K562 (cell line): ENCODE data around the gene ITPRIP. TPM values are rescaled to one million over a fixed set of nuclear protein-coding genes. Genes with fewer than 3 reads are reported as not detected.

Experiments
- CBX5 ChIP-seq: IDR thresholded peaks from 2 replicates; pipeline ENCODE4 v1.6.1; 2014; ENCODE audit warnings: low read depth, borderline replicate concordance
- COPS2 ChIP-seq: fragments of 450-650 bp; conservative IDR thresholded peaks from 2 replicates; pipeline ENCODE4 v1.6.1; 2016; ENCODE audit warnings: mild to moderate bottlenecking, moderate library complexity
- GMEB1 ChIP-seq: fragments of 250-450 bp; sonication (Bioruptor Pico); IDR thresholded peaks from 2 replicates; pipeline ENCODE4 v1.4.0; 2020; ENCODE audit warnings: mild to moderate bottlenecking
- MEF2A ChIP-seq: IDR thresholded peaks from 2 replicates; pipeline ENCODE4 v1.6.1; 2011; ENCODE audit warnings: low read depth, mild to moderate bottlenecking, low read length, moderate library complexity; ENCODE audit not compliant: control insufficient read depth
- MEF2D ChIP-seq: conservative IDR thresholded peaks from 2 replicates; pipeline ENCODE4 v1.6.1; 2016; ENCODE audit warnings: low read depth, missing genetic modification characterization, missing compliant biosample characterization
- NCOA1 ChIP-seq: fragments of 450-650 bp; IDR thresholded peaks from 2 replicates; pipeline ENCODE4 v1.6.1; 2016; ENCODE audit warnings: low read depth
- NFYB ChIP-seq: IDR thresholded peaks from 2 replicates; pipeline ENCODE4 v1.6.1; 2011; ENCODE audit warnings: mild to moderate bottlenecking, moderate library complexity; ENCODE audit not compliant: insufficient read length; ENCODE audit errors: extremely low read depth
- NONO ChIP-seq, 2 experiments: fragments of 200-400 bp in 1 of 2; fragments of 450-650 bp in 1 of 2; formaldehyde crosslinking in 1 of 2; IDR thresholded peaks; 2 replicates each; pipeline ENCODE4 v1.6.1; 2017; ENCODE audit warnings: low read depth in 2 of 2, mild to moderate bottlenecking in 2 of 2, moderate library complexity in 2 of 2, low read length in 1 of 2
- PCBP1 ChIP-seq: fragments of 200-400 bp; formaldehyde crosslinking; IDR thresholded peaks from 2 replicates; pipeline ENCODE4 v1.6.1; 2018; ENCODE audit warnings: mild to moderate bottlenecking, low read depth, low read length; ENCODE audit not compliant: poor library complexity, severe bottlenecking
- POLR2B ChIP-seq: fragments of 450-650 bp; IDR thresholded peaks from 2 replicates; pipeline ENCODE4 v1.6.1; 2018; ENCODE audit warnings: low read depth; ENCODE audit not compliant: partially characterized antibody
- POLR3A ChIP-seq: IDR thresholded peaks from 2 replicates; pipeline ENCODE4 v1.6.1; 2011; ENCODE audit warnings: borderline replicate concordance, mild to moderate bottlenecking, moderate library complexity; ENCODE audit not compliant: insufficient read length, insufficient read depth; ENCODE audit errors: extremely low read depth
- RBM14 ChIP-seq: fragments of 200-400 bp; formaldehyde crosslinking; IDR thresholded peaks from 2 replicates; pipeline ENCODE4 v1.6.1; 2018; ENCODE audit warnings: low read depth, mild to moderate bottlenecking, low read length, moderate library complexity, borderline replicate concordance; ENCODE audit not compliant: insufficient read depth
- SMC3 ChIP-seq: conservative IDR thresholded peaks from 2 replicates; pipeline ENCODE4 v1.6.1; 2011; ENCODE audit warnings: low read depth, low read length, improper control_type of control experiment; ENCODE audit not compliant: insufficient read depth
- SRSF3 ChIP-seq: fragments of 200-400 bp; formaldehyde crosslinking; IDR thresholded peaks from 2 replicates; pipeline ENCODE4 v1.6.1; 2016; ENCODE audit warnings: mild to moderate bottlenecking, low read length, moderate library complexity; ENCODE audit not compliant: insufficient read depth
- TFAP4 ChIP-seq: sonication (generic); formaldehyde crosslinking; IDR thresholded peaks from 2 replicates; pipeline ENCODE4 v1.8.0; 2022; ENCODE audit warnings: missing genetic modification reagents, mild to moderate bottlenecking, moderate library complexity, borderline replicate concordance
- YBX1 ChIP-seq: fragments of 450-650 bp; IDR thresholded peaks from 2 replicates; pipeline ENCODE4 v1.7.1; 2016; ENCODE audit warnings: mild to moderate bottlenecking
- ZBTB5 ChIP-seq: fragments of 450-650 bp; IDR thresholded peaks from 2 replicates; pipeline ENCODE4 v1.6.1; 2017; ENCODE audit warnings: antibody characterized with exemption
- ZFPM2 ChIP-seq: fragments of 250-450 bp; sonication (Bioruptor Pico); IDR thresholded peaks from 2 replicates; pipeline ENCODE4 v1.5.1; 2022; ENCODE audit warnings: mild to moderate bottlenecking
- ZNF134 ChIP-seq: fragments of 250-450 bp; sonication (Bioruptor Pico); conservative IDR thresholded peaks from 2 replicates; pipeline ENCODE4 v1.4.0; 2020
- ZNF217 ChIP-seq: sonication (generic); formaldehyde crosslinking; IDR thresholded peaks from 2 replicates; pipeline ENCODE4 v1.8.0; 2022; ENCODE audit warnings: mild to moderate bottlenecking, missing genetic modification reagents
- ZNF274 ChIP-seq: IDR thresholded peaks from 2 replicates; pipeline ENCODE4 v1.6.1; 2011; ENCODE audit warnings: low read depth, mild to moderate bottlenecking, low read length, moderate library complexity, borderline replicate concordance
- ZNF584 ChIP-seq: fragments of 200-800 bp; sonication (Bioruptor generic); IDR thresholded peaks from 2 replicates; pipeline ENCODE4 v1.6.1; 2016; ENCODE audit warnings: low read depth, mild to moderate bottlenecking, missing genetic modification characterization, missing compliant biosample characterization
- ZNF75A ChIP-seq: fragments of 450-650 bp; formaldehyde crosslinking; IDR thresholded peaks from 2 replicates; pipeline ENCODE4 v1.4.0; 2020; ENCODE audit warnings: mild to moderate bottlenecking
- ZNF780A ChIP-seq: fragments of 250-450 bp; sonication (Bioruptor Pico); IDR thresholded peaks from 2 replicates; pipeline ENCODE4 v1.5.0; 2021; ENCODE audit warnings: mild to moderate bottlenecking
- polyA plus RNA-seq, 8 experiments: library from polyadenylated mRNA; depleted of rRNA in 4 of 8; stranded (reverse) in 5 of 8; unstranded in 3 of 8; fragments of >200 nt; fragmentation: Nextera tagmentation in 2 of 8; fragmentation: Illumina TruSeq in 1 of 8; extraction: Ambion mirVana in 2 of 8; extraction: Trizol in 1 of 8; gene quantifications; 2 replicates each; pipeline versions ENCODE4 v1.2.1 to v1.2.3, GENCODE V29; 2011 to 2014; ENCODE audit warnings: inconsistent platforms in 1 of 8, missing spikeins in 1 of 8
- total RNA-seq, 7 experiments: library from RNA; depleted of rRNA in 6 of 7; stranded (reverse); fragments of >200 nt in 6 of 7; fragmentation: Illumina TruSeq in 2 of 7; extraction: Trizol in 2 of 7; gene quantifications; 2 replicates each; pipeline versions ENCODE4 v1.2.1 to v1.2.3, GENCODE V29; 2011 to 2021; ENCODE audit warnings: low replicate concordance in 1 of 7

Gene ITPRIP
- total and polyA plus RNA-seq, 9 of the 15 experiments (the other 6 are each of a cell fraction or from before 2014, with no cell fraction given) = 4.4 to 28.5 (median 10.9) TPM

GRCh38 chr10:104274762-104275721 lies 63.2 kb downstream of the ITPRIP start (continued):
- peak; percentile 85 for TF ChIP-seq ZBTB5
- TF ChIP-seq RBM14 = no peak
- no peak for TF ChIP-seq ZNF584 (CRISPR knock-in tag)
- no peak for TF ChIP-seq COPS2
- TF ChIP-seq ZNF780A (CRISPR knock-in tag) = no peak
- TF ChIP-seq MEF2D (tag) = no peak
- TF ChIP-seq TFAP4 (CRISPR knock-in tag) = peak; percentile 80
- no peak for TF ChIP-seq SRSF3
- no peak for TF ChIP-seq ZNF75A
- no peak for TF ChIP-seq GMEB1 (CRISPR knock-in tag)
- no peak for TF ChIP-seq ZFPM2
- peak in 1 of 2 experiments; percentile 96; a peak in 2 of 4 replicates for TF ChIP-seq NONO (IDR thresholded peaks at IDR 0.05; ENCODE audit: low read depth in 2 of 2, low read length in 1 of 2)
- peak; percentile 49 for TF ChIP-seq PCBP1
- no peak for TF ChIP-seq POLR3A
- no peak for TF ChIP-seq POLR2B
- TF ChIP-seq SMC3 = peak; percentile 45; the same call in 1 of the 2 replicates
- TF ChIP-seq YBX1 = no peak
- no peak for TF ChIP-seq CBX5
- no peak for TF ChIP-seq NFYB
- TF ChIP-seq ZNF217 = no peak
- TF ChIP-seq ZNF134 = no peak
- no peak for TF ChIP-seq ZNF274
- no peak for TF ChIP-seq NCOA1
- no peak for TF ChIP-seq MEF2A
